ENCODE data around the gene SLC41A3.

DNA sequence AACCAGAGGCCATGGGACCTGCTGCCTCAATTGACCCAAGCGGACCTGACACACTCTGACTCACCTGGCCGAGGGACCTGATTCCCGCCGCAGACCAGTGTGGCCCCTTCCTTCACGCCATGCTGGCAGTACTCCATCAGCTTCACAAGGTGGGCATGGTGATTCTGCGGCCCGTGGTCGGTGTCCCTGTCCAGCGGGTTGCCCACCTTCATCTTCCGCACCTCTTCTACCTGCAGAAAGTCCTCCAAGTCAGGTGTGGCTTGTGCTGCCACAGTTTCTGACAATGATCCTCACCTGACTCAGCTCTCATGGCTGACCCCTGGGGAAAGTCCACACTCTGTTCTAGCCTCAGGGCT is 25.9 kb upstream of the SLC41A3 start:
- TF ChIP-seq, protein P1, sequence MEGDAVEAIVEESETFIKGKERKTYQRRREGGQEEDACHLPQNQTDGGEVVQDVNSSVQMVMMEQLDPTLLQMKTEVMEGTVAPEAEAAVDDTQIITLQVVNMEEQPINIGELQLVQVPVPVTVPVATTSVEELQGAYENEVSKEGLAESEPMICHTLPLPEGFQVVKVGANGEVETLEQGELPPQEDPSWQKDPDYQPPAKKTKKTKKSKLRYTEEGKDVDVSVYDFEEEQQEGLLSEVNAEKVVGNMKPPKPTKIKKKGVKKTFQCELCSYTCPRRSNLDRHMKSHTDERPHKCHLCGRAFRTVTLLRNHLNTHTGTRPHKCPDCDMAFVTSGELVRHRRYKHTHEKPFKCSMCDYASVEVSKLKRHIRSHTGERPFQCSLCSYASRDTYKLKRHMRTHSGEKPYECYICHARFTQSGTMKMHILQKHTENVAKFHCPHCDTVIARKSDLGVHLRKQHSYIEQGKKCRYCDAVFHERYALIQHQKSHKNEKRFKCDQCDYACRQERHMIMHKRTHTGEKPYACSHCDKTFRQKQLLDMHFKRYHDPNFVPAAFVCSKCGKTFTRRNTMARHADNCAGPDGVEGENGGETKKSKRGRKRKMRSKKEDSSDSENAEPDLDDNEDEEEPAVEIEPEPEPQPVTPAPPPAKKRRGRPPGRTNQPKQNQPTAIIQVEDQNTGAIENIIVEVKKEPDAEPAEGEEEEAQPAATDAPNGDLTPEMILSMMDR (IDR thresholded peaks at IDR 0.05; ENCODE audit: low read length): no peak
- TF ChIP-seq EZH2 (optimal IDR thresholded peaks at IDR 0.05; ENCODE audit: low read depth, low read length): no peak
